ENCODE results near the gene CHID1. TPM values are rescaled to one million over a fixed set of nuclear protein-coding genes. Genes with fewer than 3 reads are reported as not detected.
A peak's percentile ranks its signal among the peaks of the same experiment; 100 is the strongest.

CHID1 gene
- total and polyA plus RNA-seq, 2 donors (not counting 1 experiment from before 2014, with no cell fraction given), result 31.0 to 68.1 TPM

DNA sequence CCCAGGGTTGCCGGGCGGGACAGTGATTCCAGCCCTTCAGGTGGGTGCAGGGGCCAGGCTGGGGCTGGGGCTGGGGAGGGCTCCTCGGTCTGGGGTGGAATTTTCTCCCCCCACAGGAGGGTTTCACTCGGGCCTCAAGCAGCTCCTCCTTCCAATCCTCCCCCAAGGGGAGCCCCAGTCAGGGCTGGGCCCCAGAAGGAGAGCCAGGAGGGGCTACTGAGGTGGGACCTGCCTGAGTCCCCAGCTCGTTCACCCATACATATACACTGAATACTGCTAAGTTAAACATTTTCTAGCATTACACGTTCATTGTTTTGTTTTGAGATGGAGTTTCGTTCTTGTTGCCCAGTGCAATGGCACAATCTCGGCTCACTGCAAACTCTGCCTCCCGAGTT lies 84.4 kb downstream of the CHID1 start:
- POLR2A ChIA-PET, result no interaction called here
- H3K27me3 ChIP-seq (replicated peaks in 1 of 4; ENCODE audit: control extremely low read depth in 1 of 4, control insufficient read depth in 3 of 4, insufficient read depth in 4 of 4, low read length in 3 of 4), result peaks cover 0 to 38% (median 15%) of the 10 kb centered on the region in 4 experiments

DNA sequence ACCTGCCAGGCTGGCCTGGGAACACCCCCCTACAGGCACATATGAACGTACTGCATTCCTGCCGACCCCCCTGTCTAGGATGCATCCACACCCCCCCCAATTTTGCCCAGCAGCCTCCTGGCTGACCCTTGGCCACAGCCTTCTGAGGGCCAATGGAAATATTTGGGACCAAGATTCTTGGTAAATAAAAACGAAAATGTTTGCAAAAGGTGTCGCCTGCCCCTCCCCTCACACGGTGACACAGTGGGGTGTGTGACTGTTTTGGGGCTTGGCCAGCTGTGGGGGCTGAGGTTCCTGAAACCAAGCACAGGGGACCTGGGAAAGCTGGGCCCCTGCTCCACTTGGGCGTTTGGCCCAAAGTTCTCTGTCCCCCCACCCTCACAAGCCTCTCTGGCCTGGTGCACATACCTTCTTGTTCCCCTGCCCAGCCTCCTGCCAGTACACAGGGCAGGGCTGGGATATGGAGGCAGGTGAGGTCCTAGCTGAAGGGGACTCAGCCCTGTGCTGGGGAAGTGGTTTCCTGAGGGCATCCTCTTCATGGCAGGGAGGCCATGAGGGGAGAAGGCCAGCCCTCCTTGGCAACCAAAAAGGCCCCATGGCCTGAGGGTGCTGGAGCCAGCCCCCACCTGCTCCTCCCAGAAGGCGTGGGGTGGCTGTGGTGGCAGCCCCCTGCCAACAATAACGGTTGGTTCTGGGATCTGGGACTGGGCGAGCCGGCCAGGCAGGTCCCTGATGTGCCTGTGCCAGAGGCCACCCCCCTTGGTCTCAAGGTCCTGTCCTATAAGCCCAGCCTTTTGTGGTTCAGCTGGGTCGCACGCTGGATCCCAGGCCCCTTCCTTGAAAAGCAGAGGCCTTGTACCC lies 85.0 kb downstream of the CHID1 start:
- POLR2A ChIA-PET, result interaction anchor here (0.6 kb wide), 1 partner anchor 15 kb away, joined by 4 read pairs; no protein-coding TSS in a partner anchor

More for the DNA sequence above, 84.4 kb downstream of the CHID1 start:
- Mint-ChIP-seq H3K27ac (peak overlapping the region; percentile 15), H3K4me3 (peak overlapping the region; percentile 77), H3K4me1 (peaks cover 46% of the 10 kb centered on the region), H3K27me3 (peaks cover 7% of the 10 kb centered on the region), H3K9me3 (ENCODE audit: insufficient read depth) (no peaks in the 10 kb centered on the region)
- peaks cover 49 to 52% of the 10 kb centered on the region in 2 donors for H3K4me1 ChIP-seq (ENCODE audit: control insufficient read depth in 2 of 2, insufficient read depth in 2 of 2, low read length in 2 of 2)
- peaks cover 0 to 15% (median 0%) of the 10 kb centered on the region in 3 donors for H3K9me3 ChIP-seq (ENCODE audit: control extremely low read depth in 1 of 3, control insufficient read depth in 2 of 3, insufficient read depth in 1 of 3, low read length in 2 of 3)
- H3K27ac ChIP-seq (ENCODE audit: low read length in 2 of 2), result no peak overlapping the region
- 90% methylated on average over 4 of the region's 9 CpGs for WGBS (ENCODE audit: insufficient coverage)
- H3K36me3 ChIP-seq (replicated peaks in 1 of 2; ENCODE audit: control extremely low read depth in 1 of 2, control insufficient read depth in 1 of 2, extremely low read depth in 1 of 2, insufficient read depth in 2 of 2, low read length in 1 of 2), result peaks cover 0 to 21% of the 10 kb centered on the region in 2 experiments
- TF ChIP-seq, protein P1, sequence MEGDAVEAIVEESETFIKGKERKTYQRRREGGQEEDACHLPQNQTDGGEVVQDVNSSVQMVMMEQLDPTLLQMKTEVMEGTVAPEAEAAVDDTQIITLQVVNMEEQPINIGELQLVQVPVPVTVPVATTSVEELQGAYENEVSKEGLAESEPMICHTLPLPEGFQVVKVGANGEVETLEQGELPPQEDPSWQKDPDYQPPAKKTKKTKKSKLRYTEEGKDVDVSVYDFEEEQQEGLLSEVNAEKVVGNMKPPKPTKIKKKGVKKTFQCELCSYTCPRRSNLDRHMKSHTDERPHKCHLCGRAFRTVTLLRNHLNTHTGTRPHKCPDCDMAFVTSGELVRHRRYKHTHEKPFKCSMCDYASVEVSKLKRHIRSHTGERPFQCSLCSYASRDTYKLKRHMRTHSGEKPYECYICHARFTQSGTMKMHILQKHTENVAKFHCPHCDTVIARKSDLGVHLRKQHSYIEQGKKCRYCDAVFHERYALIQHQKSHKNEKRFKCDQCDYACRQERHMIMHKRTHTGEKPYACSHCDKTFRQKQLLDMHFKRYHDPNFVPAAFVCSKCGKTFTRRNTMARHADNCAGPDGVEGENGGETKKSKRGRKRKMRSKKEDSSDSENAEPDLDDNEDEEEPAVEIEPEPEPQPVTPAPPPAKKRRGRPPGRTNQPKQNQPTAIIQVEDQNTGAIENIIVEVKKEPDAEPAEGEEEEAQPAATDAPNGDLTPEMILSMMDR (IDR thresholded peaks at IDR 0.05), result no peak
- H3K79me2 ChIP-seq (ENCODE audit: control insufficient read depth, insufficient read depth, low read length), result peaks cover 7% of the 10 kb centered on the region
- ATAC-seq (ENCODE audit: low read depth), result no peak
- H4K20me1 ChIP-seq (ENCODE audit: control insufficient read depth, insufficient read depth, low read length, poor library complexity, severe bottlenecking), result peaks cover 79% of the 10 kb centered on the region
- peak overlapping the region; percentile 99 for H3K4me2 ChIP-seq (replicated peaks; ENCODE audit: low read depth, low read length, poor library complexity, severe bottlenecking)
- CTCF ChIA-PET, result no interaction called here
- H3K9ac ChIP-seq (ENCODE audit: low read length), result no peak overlapping the region
- no peak overlapping the region for H2AFZ ChIP-seq (ENCODE audit: insufficient read depth, low read depth, low read length, poor library complexity, severe bottlenecking)
- intact Hi-C loops (cut with micrococcal nuclease), result no loop called here
- DNase-seq, result no peak
- no peak overlapping the region for H3K4me3 ChIP-seq (ENCODE audit: control extremely low read depth in 1 of 5, extremely low read depth in 1 of 5, insufficient read depth in 1 of 5, low read depth in 2 of 5, low read length in 4 of 5)

More for the DNA sequence above, 85.0 kb downstream of the CHID1 start:
- WGBS (ENCODE audit: insufficient coverage), result 93% methylated on average over 8 of the region's 12 CpGs
- H3K4me3 ChIP-seq (ENCODE audit: control extremely low read depth in 1 of 5, extremely low read depth in 1 of 5, insufficient read depth in 1 of 5, low read depth in 2 of 5, low read length in 4 of 5), result no peak overlapping the region
- Mint-ChIP-seq H3K9me3 (ENCODE audit: insufficient read depth) (no peaks in the 10 kb centered on the region), H3K27me3 (peaks cover 7% of the 10 kb centered on the region), H3K4me1 (peaks cover 48% of the 10 kb centered on the region), H3K4me3 (no peak overlapping the region), H3K27ac (no peak overlapping the region)
- H3K4me2 ChIP-seq (replicated peaks; ENCODE audit: low read depth, low read length, poor library complexity, severe bottlenecking), result peak overlapping the region; percentile 99
- TF ChIP-seq, protein P1 (IDR thresholded peaks at IDR 0.05), result no peak
- TF ChIP-seq EZH2 (IDR thresholded peaks at IDR 0.05; ENCODE audit: borderline replicate concordance, insufficient read depth, low read depth, low read length, poor library complexity, severe bottlenecking), result no peak
- no peak for DNase-seq
- no peak for ATAC-seq (ENCODE audit: low read depth)
- CTCF ChIA-PET, result no interaction called here
- H3K9me3 ChIP-seq (ENCODE audit: control extremely low read depth in 1 of 3, control insufficient read depth in 2 of 3, insufficient read depth in 1 of 3, low read length in 2 of 3), result peaks cover 0 to 15% (median 0%) of the 10 kb centered on the region in 3 donors
- no peak overlapping the region for H3K9ac ChIP-seq (ENCODE audit: low read length)
- H2AFZ ChIP-seq (ENCODE audit: insufficient read depth, low read depth, low read length, poor library complexity, severe bottlenecking), result no peak overlapping the region
- peaks cover 49 to 52% of the 10 kb centered on the region in 2 donors for H3K4me1 ChIP-seq (ENCODE audit: control insufficient read depth in 2 of 2, insufficient read depth in 2 of 2, low read length in 2 of 2)
- peaks cover 81% of the 10 kb centered on the region for H4K20me1 ChIP-seq (ENCODE audit: control insufficient read depth, insufficient read depth, low read length, poor library complexity, severe bottlenecking)
- H3K36me3 ChIP-seq (replicated peaks in 1 of 2; ENCODE audit: control extremely low read depth in 1 of 2, control insufficient read depth in 1 of 2, extremely low read depth in 1 of 2, insufficient read depth in 2 of 2, low read length in 1 of 2), result peaks cover 0 to 27% of the 10 kb centered on the region in 2 experiments
- intact Hi-C loops (cut with micrococcal nuclease), result no loop called here
- no peak overlapping the region for H3K27ac ChIP-seq (ENCODE audit: low read length in 2 of 2)
- H3K79me2 ChIP-seq (ENCODE audit: control insufficient read depth, insufficient read depth, low read length), result peaks cover 13% of the 10 kb centered on the region
- H3K27me3 ChIP-seq (replicated peaks in 1 of 4; ENCODE audit: control extremely low read depth in 1 of 4, control insufficient read depth in 3 of 4, insufficient read depth in 4 of 4, low read length in 3 of 4), result peaks cover 0 to 32% (median 14%) of the 10 kb centered on the region in 4 experiments
